Liver (tissue), 9 donors: ENCODE measurements around the gene TOMT. TPM values are rescaled to one million over a fixed set of nuclear protein-coding genes. Genes with fewer than 3 reads are reported as not detected.

Experiments
- DNase-seq: peaks from one replicate; pipeline ENCODE4 v3.0.0-alpha.2; 2017; ENCODE audit warnings: low spot score
- H3K27ac ChIP-seq, 2 donors: one replicate each; pipeline ENCODE4 v1.7.0; 2013; ENCODE audit warnings: inconsistent platforms in 2 of 2, low read length in 2 of 2, control low read depth in 1 of 2, low read depth in 1 of 2, mild to moderate bottlenecking in 1 of 2
- H3K27me3 ChIP-seq, 4 donors: one replicate each; pipeline versions ENCODE4 v1.6.1 to v1.7.0; 2013; ENCODE audit warnings: low read length in 3 of 4, inconsistent platforms in 1 of 4, mild to moderate bottlenecking in 1 of 4, moderate library complexity in 1 of 4; ENCODE audit not compliant: control insufficient read depth in 4 of 4, insufficient read depth in 4 of 4
- H3K36me3 ChIP-seq, 4 donors: one replicate each; pipeline versions ENCODE4 v1.6.1 to v1.7.0; 2013; ENCODE audit warnings: low read length in 3 of 4, mild to moderate bottlenecking in 3 of 4, low read depth in 1 of 4, moderate library complexity in 1 of 4; ENCODE audit not compliant: control insufficient read depth in 4 of 4, insufficient read depth in 3 of 4
- H3K4me1 ChIP-seq, 4 donors: one replicate each; pipeline versions ENCODE4 v1.6.1 to v1.7.0; 2013; ENCODE audit warnings: low read length in 3 of 4, mild to moderate bottlenecking in 3 of 4, moderate library complexity in 1 of 4; ENCODE audit not compliant: control insufficient read depth in 4 of 4, insufficient read depth in 4 of 4
- H3K4me3 ChIP-seq, 3 donors: one replicate each; pipeline versions ENCODE4 v1.6.1 to v1.7.0; 2013; ENCODE audit warnings: low read length in 3 of 3, control low read depth in 1 of 3, low read depth in 1 of 3, mild to moderate bottlenecking in 1 of 3
- H3K9ac ChIP-seq, 2 donors: one replicate each; pipeline ENCODE4 v1.7.0; 2013; ENCODE audit warnings: low read length in 2 of 2, mild to moderate bottlenecking in 2 of 2, moderate library complexity in 2 of 2, control low read depth in 1 of 2, low read depth in 1 of 2
- H3K9me3 ChIP-seq, 4 donors: one replicate each; pipeline versions ENCODE4 v1.6.1 to v1.7.0; 2013; ENCODE audit warnings: low read length in 3 of 4; ENCODE audit not compliant: control insufficient read depth in 4 of 4
- ATF3 ChIP-seq: IDR thresholded peaks from 2 replicates; pipeline ENCODE4 v1.6.1; 2016; ENCODE audit warnings: antibody characterized with exemption
- CTCF ChIP-seq: fragments of 150-350 bp; IDR thresholded peaks from 2 replicates; pipeline ENCODE4 v1.5.1; 2017; ENCODE audit warnings: improper control_type of control experiment, low read depth, low read length; ENCODE audit not compliant: missing input control
- EGR1 ChIP-seq, 2 donors: IDR thresholded peaks; 2 replicates each; pipeline ENCODE4 v1.6.1; 2016 to 2018; ENCODE audit warnings: antibody characterized with exemption in 2 of 2, low read depth in 2 of 2
- FOXA1 ChIP-seq: IDR thresholded peaks from 2 replicates; pipeline ENCODE4 v1.6.1; 2016; ENCODE audit warnings: antibody characterized with exemption
- FOXA2 ChIP-seq: IDR thresholded peaks from 2 replicates; pipeline ENCODE4 v1.6.1; 2016; ENCODE audit warnings: antibody characterized with exemption
- GABPA ChIP-seq, 2 donors: IDR thresholded peaks in 1 of 2; conservative IDR thresholded peaks in 1 of 2; 2 replicates each; pipeline ENCODE4 v1.6.1; 2016; ENCODE audit warnings: antibody characterized with exemption in 2 of 2, mild to moderate bottlenecking in 1 of 2, moderate library complexity in 1 of 2
- HNF4A ChIP-seq, 2 donors: conservative IDR thresholded peaks; 2 replicates each; pipeline ENCODE4 v1.6.1; 2016; ENCODE audit warnings: antibody characterized with exemption in 2 of 2, mild to moderate bottlenecking in 2 of 2
- JUND ChIP-seq, 2 donors: IDR thresholded peaks; 2 replicates each; pipeline ENCODE4 v1.6.1; 2016; ENCODE audit warnings: antibody characterized with exemption in 2 of 2
- MAX ChIP-seq: IDR thresholded peaks from 2 replicates; pipeline ENCODE4 v1.6.1; 2016; ENCODE audit warnings: antibody characterized with exemption
- NR2F2 ChIP-seq: IDR thresholded peaks from 2 replicates; pipeline ENCODE4 v1.6.1; 2016; ENCODE audit warnings: antibody characterized with exemption
- RAD21 ChIP-seq, 2 donors: IDR thresholded peaks; 2 replicates each; pipeline ENCODE4 v1.6.1; 2016; ENCODE audit warnings: antibody characterized with exemption in 2 of 2, mild to moderate bottlenecking in 2 of 2
- REST ChIP-seq: IDR thresholded peaks from 2 replicates; pipeline ENCODE4 v1.6.1; 2016; ENCODE audit warnings: antibody characterized with exemption, mild to moderate bottlenecking
- RXRA ChIP-seq, 2 donors: IDR thresholded peaks; 2 replicates each; pipeline ENCODE4 v1.6.1; 2017 to 2018; ENCODE audit warnings: antibody characterized with exemption in 2 of 2, mild to moderate bottlenecking in 1 of 2
- SP1 ChIP-seq: IDR thresholded peaks from 2 replicates; pipeline ENCODE4 v1.6.1; 2018; ENCODE audit warnings: antibody characterized with exemption, mild to moderate bottlenecking
- TAF1 ChIP-seq: conservative IDR thresholded peaks from 2 replicates; pipeline ENCODE4 v1.6.1; 2016; ENCODE audit warnings: antibody characterized with exemption, mild to moderate bottlenecking
- YY1 ChIP-seq: IDR thresholded peaks from 2 replicates; pipeline ENCODE4 v1.6.1; 2016; ENCODE audit warnings: antibody characterized with exemption, mild to moderate bottlenecking
- ZBTB33 ChIP-seq: IDR thresholded peaks from 2 replicates; pipeline ENCODE4 v1.6.1; 2016; ENCODE audit warnings: antibody characterized with exemption
- WGBS: extraction: QIAGEN DNeasy Blood & Tissue Kit; methylation state at CpG from one replicate; pipeline ENCODE4 v1.1.7; 2013; 5-methylcytosine and 5-hydroxymethylcytosine counted together
- polyA plus RNA-seq, 2 donors: library from polyadenylated mRNA; stranded (reverse) in 1 of 2; unstranded in 1 of 2; fragments of 200-250 nt in 1 of 2; fragments of >200 nt in 1 of 2; fragmentation: Nextera tagmentation in 1 of 2; extraction: Ambion mirVana in 1 of 2; gene quantifications; one replicate each; pipeline versions ENCODE4 v1.2.1 to v1.2.3, GENCODE V29; 2013 to 2015
- total RNA-seq, 2 donors: library from RNA; depleted of rRNA; stranded (reverse); fragments of >200 nt; gene quantifications; one replicate each; pipeline ENCODE4 v1.2.3, GENCODE V29; 2014
- donor health status: healthy.
- donor health status: healthy.
- donor health status: healthy.
- donor health status: healthy.
- donor health status: healthy.

TOMT gene
- total and polyA plus RNA-seq, 4 donors: 0.33 TPM; not detected in 3

GRCh38 chr11:72139500-72139899 lies 33.8 kb downstream of the TOMT start:
- Histone ChIP-seq H3K4me1 (no peaks in the 10 kb centered on the region), H3K9me3 (no peaks in the 10 kb centered on the region), H3K4me3 (no peak overlapping the region), H3K36me3 (no peaks in the 10 kb centered on the region), H3K27ac (no peak overlapping the region), H3K27me3 (no peaks in the 10 kb centered on the region), H3K9ac (no peak overlapping the region)
- DNase-seq: no peak
- WGBS: 96% methylated on average over 11 of the region's 11 CpGs
- TF ChIP-seq JUND (IDR thresholded peaks at IDR 0.05): no peak
- TF ChIP-seq RAD21 (IDR thresholded peaks at IDR 0.05): no peak
- no peak for TF ChIP-seq NR2F2
- no peak for TF ChIP-seq RXRA (IDR thresholded peaks at IDR 0.05)
- no peak for TF ChIP-seq FOXA1
- TF ChIP-seq SP1: no peak
- TF ChIP-seq YY1: no peak
- no peak for TF ChIP-seq ATF3
- no peak for TF ChIP-seq EGR1 (IDR thresholded peaks at IDR 0.05; ENCODE audit: low read depth in 2 of 2)
- no peak for TF ChIP-seq ZBTB33
- no peak for TF ChIP-seq FOXA2
- no peak for TF ChIP-seq REST
- no peak for TF ChIP-seq HNF4A (conservative IDR thresholded peaks at IDR 0.05)
- no peak for TF ChIP-seq MAX
- TF ChIP-seq GABPA (IDR thresholded peaks at IDR 0.05 in 1 of 2, conservative IDR thresholded peaks at IDR 0.05 in 1 of 2): no peak
- TF ChIP-seq CTCF: no peak

- Histone ChIP-seq H3K36me3 (no peaks in the 10 kb centered on the region), H3K4me1 (no peaks in the 10 kb centered on the region), H3K27ac (no peak overlapping the region), H3K27me3 (no peaks in the 10 kb centered on the region), H3K9me3 (no peaks in the 10 kb centered on the region), H3K4me3 (no peak overlapping the region), H3K9ac (no peak overlapping the region)
- 95% methylated on average over 2 of the region's 2 CpGs for WGBS
- DNase-seq: no peak
- TF ChIP-seq EGR1 (IDR thresholded peaks at IDR 0.05; ENCODE audit: low read depth in 2 of 2) (no peak), TAF1 (no peak), FOXA2 (no peak), RXRA (IDR thresholded peaks at IDR 0.05) (no peak), RAD21 (IDR thresholded peaks at IDR 0.05) (no peak), ATF3 (no peak), CTCF (no peak), REST (no peak)
These were observed 34.9 kb downstream of the TOMT start for GRCh38 chr11:72140661-72141060.
